ENCODE measurements around the gene PRUNE2.

DNA sequence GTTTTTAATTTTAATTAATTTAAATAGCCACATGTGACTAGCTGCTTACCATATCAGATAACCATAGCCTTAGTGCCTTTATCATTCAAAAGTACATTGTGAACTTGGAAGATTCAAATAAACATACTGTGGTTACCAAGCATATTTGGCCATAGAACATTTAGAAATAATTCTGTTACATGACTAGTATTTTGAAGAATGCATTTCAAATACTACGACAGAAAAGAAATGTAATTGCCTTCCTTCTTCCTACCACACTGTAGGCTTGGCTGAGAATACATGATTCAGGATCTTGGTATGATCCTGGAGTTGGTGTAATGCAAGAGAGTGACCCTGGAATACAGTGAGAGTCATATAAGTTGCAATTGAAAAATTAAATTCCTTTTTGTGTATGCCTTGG lies 251.3 kb downstream of the PRUNE2 start:
- TF ChIP-seq, protein P1, sequence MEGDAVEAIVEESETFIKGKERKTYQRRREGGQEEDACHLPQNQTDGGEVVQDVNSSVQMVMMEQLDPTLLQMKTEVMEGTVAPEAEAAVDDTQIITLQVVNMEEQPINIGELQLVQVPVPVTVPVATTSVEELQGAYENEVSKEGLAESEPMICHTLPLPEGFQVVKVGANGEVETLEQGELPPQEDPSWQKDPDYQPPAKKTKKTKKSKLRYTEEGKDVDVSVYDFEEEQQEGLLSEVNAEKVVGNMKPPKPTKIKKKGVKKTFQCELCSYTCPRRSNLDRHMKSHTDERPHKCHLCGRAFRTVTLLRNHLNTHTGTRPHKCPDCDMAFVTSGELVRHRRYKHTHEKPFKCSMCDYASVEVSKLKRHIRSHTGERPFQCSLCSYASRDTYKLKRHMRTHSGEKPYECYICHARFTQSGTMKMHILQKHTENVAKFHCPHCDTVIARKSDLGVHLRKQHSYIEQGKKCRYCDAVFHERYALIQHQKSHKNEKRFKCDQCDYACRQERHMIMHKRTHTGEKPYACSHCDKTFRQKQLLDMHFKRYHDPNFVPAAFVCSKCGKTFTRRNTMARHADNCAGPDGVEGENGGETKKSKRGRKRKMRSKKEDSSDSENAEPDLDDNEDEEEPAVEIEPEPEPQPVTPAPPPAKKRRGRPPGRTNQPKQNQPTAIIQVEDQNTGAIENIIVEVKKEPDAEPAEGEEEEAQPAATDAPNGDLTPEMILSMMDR (conservative IDR thresholded peaks at IDR 0.05; ENCODE audit: low read length), result no peak
- TF ChIP-seq EZH2phosphoT487 (IDR thresholded peaks at IDR 0.05; ENCODE audit: borderline replicate concordance, low read depth, low read length), result no peak

Data from OCI-LY7 (cell line).